ENCODE measurements around the gene PTPN7.
"Not testable (repeated sequence)": the region's sequence is repeated elsewhere in the genome, so short reads cannot be mapped to it uniquely, and the experiment has no call there.

Gene PTPN7

DNA sequence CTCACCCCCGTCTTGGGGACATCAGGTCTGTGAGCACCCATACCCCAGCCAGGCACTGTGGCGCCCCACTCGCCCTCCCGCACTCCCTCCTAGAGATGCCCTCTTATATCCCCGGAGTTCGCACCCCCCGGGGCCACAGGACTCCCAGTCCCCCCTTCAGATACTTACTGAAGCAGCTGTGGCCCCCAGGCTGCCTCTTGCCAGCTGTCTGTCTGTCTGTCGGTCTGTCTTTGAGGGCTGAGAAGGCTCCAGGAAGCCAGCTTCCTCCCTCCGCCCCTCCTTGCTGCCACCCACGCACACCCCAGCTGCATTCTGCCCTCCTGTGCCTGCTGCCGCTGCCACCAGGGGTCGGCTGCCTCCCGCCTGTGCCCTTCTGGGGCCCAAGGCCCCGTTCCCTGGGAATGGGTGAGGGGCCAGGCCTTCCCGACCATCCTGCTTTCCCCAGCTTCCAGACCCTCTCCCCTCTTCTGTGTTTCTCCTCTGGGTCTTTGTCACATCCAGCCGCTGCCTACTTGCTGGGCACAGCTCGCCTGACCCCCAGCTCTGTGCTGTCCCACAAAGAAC, at the start of gene PTPN7:
PTPN7 (minus strand) TSS at position 226 of the 564 bp plus-strand sequence. CDS start 1,200 bp downstream, outside the sequence.
- peak; percentile 93 for DNase-seq

DNA sequence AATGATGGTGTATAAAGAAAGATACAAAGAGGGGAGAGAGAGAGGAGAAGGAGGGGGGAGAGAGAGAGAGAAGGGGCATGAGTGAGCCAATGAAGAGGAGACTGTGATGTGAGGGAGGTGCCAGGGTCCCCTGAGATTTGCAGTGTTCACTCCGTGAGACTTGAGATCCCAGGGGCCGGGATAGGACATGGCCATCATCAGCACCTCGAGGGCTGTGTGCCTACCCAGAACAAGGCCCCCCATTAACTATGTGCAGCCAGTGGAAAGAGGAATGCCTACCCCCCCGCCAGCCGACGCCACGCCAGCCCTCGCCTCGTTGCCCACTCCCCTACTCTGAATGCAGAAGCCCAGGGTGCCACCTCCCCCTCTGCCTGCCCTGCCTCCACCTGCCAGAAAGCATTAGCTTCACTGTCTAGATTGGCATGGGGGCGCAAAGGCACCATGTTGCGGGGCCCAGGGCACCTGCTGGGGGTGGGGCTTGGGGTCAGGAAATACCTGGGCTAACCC, 48.0 kb upstream of the PTPN7 start:
- DNase-seq = no peak

DNA sequence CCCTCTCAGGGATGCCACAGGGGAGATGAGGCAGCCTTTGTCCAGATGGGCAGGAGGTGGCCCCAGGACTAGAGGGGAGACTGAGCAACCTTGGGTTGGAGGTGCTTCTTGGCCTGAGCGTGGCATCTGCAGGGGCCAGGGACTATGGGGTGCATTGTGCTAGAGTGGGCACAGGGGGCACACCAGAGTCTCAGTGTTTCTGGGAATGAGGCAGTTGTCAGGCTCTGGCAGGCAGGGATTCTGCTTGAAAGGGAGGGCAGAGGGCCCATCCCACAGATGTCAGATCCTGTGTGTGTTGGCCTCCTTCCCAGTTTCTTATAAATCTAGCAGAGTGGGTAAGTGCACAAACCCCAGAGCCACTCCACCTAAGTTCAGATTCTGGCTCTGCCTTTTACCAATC, 46.9 kb upstream of the PTPN7 start:
- no peak for DNase-seq

DNA sequence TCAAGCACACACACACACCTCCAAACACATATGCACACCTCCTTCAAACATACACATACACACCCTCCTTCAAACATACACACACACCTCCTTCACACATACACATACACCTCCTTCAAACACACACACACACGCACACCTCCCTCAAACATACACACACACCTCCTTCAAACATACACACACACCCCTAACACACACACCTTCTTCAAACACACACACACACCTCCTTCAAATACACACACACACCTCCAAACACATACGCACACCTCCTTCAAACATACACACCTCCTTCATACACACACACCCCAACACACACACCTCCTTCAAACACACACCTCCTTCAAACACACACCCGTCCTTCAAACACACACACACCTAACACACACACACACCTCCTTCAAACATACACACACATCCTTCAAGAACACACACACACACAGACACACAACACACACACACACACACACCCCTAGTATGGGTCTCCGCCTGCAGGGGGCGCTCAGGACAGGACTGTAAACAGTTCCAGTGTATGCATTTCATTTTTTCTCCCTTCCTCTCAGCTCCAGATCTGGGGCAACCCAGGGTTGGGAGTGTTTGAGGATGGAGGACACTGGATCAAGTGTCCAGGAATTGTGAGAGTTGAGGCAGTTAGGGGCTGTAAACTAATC, 45.3 kb upstream of the PTPN7 start:
- DNase-seq = no peak

DNA sequence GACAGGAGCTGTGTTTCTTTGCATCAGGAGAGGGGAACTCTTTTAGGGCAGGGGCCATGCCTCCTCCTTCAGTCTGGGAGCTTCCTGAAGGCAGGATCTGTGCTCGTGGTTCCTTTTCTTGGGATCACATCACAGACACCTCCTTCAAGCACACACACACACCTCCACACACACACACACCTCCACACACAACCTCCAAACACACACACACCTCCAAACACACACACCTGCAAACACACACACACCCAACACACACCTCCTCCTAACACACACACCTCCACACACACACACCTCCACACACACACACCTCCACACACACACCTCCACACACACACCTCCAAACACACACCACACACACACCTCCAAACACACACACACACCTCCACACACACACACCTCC, 43.7 kb upstream of the PTPN7 start:
- no peak for DNase-seq

GRCh38 chr1:202203238-202204039, 43.0 kb upstream of the PTPN7 start:
- DNase-seq = no peak

- DNase-seq = no peak
These were observed 42.2 kb upstream of the PTPN7 start for GRCh38 chr1:202202500-202203168.

- no peak for DNase-seq
These were observed 41.6 kb upstream of the PTPN7 start for GRCh38 chr1:202201971-202202370.

- DNase-seq = no peak
These were observed 40.9 kb upstream of the PTPN7 start for GRCh38 chr1:202201266-202201665.

DNA sequence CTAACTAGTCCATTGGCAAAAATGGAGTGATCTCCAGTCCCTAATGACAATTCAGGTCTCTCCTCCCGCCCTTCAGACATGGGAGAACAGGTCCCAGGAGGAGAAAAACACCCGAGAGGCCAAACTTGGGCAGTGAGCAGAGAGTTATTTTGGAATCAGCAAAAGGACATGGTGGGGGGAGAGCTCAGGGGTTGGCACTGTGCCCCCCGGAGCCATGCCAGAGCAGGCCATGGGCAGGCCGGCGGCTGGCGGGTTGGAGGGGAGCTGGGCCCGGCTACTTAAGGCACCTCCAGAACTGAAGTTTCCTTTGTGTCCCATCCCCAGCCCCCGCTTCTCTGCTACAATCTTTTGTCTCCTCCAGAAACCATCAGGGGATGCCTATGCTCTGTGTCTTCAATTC, 40.3 kb upstream of the PTPN7 start:
- no peak for DNase-seq

DNA sequence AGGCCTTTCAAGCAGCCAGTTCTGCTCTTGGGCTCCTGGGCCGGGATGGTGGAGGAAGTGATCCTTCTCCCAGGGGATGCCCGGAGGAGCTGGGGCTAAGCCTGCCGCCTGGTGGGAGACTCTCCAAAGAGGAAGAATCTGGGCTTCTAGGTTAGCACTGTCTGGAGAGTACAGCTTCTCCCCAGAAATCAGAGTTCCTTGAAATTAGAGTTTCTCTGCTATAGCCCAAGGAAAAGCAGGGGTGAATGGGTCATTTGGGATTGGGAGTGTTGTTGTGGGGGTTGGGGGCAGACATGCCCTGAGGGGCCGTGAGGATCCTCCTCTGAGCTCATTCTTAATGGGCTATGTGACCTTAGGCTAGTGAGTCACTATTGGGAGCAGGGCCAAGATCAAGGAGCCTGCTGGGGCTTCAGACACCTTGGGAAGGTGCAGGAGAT, 39.7 kb upstream of the PTPN7 start:
- no peak for DNase-seq

- DNase-seq = no peak
These were observed 38.9 kb upstream of the PTPN7 start for GRCh38 chr1:202199040-202199889.

DNA sequence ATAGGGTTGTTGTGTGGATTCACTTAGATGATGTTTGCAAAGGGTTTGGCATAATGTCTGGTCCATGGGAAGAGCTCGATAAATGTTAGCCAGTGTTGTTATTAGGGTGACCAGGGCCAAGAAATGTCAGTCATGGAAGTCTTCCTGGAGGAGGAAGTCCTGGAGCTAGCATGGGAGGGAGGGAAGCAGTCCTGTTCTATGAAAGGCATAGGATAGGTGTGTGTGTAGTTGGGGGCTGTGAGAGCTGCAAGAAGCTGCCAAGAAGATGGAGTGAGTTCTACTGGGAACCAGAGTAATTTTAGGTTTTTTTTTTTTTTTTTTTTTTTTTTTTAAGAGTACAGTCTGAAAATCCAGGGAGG, 37.9 kb upstream of the PTPN7 start:
- DNase-seq = no peak

- no peak for DNase-seq
These were observed 37.4 kb upstream of the PTPN7 start for GRCh38 chr1:202197653-202198365.

DNA sequence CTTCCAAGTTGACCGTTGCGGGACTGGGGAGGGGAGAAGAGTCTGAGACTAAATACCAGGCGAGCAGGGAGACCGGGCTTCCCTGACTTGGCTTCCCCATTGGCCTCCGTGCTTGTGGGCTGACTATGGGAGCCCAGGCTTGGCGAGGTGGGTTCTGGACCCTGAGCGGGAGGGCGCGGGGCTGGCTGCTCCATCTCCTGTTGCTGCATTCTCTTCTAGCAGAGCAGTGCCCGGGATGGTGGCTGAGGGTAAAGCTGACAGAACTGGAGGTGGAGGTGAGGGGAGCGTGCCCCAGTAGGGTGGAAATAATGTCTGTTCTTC, 33.9 kb upstream of the PTPN7 start:
- no peak for DNase-seq

- no peak for DNase-seq
These were observed 33.4 kb upstream of the PTPN7 start, which contains the start of gene LGR6 for GRCh38 chr1:202193614-202194327. Gene LGR6 (plus strand): TSS chr1:202193799. CDS start chr1:202193990, 191 bp downstream.

GRCh38 chr1:202192770-202193613, 32.6 kb upstream of the PTPN7 start:
- DNase-seq = peak; percentile 54

DNA sequence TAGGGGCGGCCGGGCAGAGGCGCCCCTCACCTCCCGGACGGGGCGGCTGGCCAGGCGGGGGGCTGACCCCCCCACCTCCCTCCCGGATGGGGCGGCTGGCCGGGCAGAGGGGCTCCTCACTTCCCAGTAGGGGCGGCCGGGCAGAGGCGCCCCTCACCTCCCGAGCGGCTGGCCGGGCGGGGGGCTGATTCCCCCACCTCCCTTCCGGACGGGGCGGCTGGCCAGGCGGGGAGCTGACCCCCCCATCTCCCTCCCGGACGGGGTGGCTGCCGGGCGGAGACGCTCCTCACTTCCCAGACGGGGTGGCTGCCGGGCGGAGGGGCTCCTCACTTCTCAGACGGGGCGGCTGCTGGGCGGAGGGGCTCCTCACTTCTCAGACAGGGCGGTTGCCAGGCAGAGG, 31.0 kb upstream of the PTPN7 start:
- DNase-seq = not testable (repeated sequence)

DNA sequence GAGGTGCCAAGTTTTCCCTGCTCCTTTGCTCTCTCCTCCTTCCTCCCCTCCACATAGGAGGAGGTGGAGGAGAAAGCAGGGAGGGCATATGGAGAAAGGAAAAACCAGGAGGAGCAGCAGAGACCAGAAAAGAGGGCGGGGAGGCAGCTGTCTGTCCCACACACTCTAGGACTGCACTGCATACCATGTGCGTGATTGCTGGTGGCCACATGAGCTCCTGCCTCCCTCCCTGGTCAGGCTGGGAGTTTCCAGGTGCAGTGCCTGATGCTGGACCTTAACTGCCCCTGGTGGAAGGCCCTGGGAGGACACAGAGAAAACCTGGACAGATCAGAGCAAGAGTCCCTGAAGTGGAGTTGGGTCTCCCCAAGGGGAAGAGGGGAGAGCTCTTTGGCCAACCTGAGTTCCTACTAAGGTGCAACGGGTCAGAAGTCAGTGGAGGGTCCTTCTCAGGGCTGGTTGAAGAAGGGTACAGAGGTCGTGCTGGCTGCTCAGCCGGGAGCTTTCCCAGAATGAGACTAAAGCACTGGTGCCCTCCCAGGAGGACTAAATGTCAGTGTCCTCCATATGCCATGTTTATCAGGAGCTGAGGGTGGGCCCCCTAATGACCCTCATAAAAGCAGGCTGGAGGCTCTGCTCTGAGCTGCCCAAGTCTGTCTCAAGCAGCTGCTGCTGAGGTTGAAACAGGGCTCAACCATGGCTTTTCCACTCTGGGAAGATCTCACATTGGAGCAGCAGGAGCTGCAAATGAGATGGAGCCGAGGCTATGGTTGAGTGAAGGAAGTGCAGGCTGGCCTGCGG, 29.7 kb upstream of the PTPN7 start:
- no peak for DNase-seq

Measured in activated naive CD4-positive, alpha-beta T cell treated with anti-CD3 and anti-CD28 coated beads, Interleukin-2, amount 50 U/mL, for 16 hours (primary cell).